Stimulated activated CD4-positive, alpha-beta T cell treated with anti-CD3 and anti-CD28 coated beads, Interleukin-4, amount 100 ng/mL, for 1 hour (primary cell): ENCODE measurements around the gene COL17A1.

Experiments used
- DNase-seq: peaks from one replicate; pipeline ENCODE4 v3.0.0-alpha.2; 2020

The COL17A1 gene

DNA sequence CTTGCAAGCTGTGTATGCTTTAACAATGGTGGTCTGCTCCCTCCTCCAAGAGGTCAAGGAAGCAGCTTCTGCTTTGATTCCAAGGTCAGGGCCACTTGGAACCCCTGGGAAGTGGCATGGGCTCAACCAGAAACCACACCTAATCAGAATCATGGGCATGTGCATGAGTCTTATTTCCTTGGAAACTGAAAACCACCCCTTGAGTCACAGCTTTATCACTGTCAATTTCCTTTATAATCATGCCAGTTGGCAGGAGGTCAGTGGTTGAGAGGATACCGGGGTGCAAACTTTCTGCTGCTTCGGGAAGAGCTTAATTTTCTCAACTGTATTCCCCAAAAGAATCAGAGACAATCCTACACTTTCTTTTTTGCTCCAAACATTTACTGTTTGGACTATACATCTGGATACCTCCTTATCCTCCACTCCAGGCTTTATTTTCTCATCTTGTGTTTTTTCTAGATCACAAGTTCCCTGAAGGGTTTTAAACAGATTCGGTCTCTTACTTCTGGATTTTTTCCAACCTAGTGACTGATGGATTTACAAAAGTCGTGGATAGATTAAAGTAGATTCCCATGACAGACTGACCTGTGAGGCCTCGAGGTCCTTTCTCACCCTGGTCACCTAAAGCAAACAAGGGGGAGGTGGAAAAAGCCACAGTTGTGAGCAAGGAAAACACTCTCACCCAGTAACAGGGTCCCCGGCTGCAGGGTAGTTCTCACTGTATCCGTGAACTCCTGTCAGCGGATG lies 36.0 kb downstream of the COL17A1 start:
- no peak for DNase-seq

DNA sequence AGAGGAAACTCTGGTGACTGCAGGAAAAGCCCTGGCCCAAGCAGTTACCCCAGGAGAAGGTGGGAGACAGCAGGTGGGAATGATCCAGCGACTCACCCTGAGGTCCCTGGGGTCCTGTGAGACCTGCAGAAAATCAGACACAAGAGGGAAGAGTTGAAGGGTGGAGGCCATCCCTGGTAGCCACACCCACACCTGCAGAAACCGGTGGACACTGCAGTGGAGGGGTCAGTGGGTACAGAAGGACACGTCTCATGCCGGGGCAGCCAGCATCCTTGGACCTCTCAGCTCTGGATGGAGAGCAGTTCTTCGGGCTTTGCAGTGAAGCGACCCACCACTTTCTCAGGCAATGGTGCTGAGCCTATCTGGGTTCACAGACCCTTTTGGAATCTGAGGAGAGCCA lies 39.0 kb downstream of the COL17A1 start:
- no peak for DNase-seq

DNA sequence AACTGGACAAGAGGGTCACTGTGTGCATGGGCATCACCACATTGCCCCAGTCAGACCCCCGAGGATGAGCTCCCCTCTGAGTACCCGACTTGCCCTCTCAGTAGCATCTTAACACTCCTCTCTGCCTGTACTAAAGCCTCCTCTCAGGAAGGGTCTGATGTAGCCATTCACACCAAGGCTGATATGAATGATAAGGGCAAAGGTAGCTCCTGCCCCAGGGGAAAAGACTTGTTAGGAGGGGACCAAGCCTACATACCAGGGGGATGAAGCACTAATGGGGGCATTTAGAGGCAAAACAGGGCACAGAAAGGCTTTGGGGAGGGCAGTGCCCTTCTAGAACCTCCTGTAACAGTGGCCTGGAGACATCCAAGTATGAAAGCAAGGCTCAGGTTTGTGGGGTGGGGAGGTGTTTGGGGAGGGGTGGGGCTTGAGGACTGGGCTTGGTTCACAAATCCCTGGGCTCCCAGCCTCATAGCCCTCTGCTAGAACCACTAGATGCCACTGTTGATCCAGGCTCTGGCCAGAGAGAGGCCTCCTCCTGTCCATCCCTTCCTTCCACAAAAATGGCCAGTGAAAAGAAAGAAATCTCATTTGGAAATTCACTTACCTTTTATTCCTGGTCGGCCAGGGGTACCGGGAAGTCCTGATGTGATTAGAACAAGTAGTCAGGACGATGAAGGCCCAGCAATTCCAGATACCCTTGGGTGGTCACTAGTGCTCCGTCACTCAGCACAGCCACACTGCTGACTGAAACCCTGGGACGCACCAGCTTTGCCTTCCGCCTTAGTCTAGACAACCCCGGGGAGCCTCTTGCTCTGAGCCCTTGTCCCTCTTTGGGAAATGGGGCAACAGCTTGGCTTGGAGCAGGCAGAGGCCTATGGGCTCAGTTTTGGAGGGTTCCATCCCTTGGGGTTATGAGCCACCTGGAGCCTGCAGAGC lies 40.3 kb downstream of the COL17A1 start:
- no peak for DNase-seq

DNA sequence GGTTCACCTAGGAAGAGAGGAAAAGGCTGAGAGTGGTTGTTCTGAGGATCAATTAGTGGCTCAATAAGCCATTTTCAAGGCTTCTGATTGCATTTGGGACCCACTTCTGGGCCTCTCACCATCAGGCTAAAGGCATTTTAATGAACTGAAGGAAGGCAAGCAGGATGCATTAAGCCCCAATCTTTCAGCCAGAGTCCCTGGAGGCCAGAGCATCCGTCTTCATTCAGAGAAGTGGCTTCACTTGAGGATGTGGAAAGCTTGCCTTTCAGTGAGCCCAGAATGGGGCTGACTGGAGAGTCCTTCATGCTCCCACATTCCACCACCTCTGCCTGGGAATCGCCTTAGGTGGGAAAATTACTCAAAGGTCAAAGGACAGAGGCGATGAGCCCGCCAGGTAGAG lies 41.8 kb downstream of the COL17A1 start:
- no peak for DNase-seq

DNA sequence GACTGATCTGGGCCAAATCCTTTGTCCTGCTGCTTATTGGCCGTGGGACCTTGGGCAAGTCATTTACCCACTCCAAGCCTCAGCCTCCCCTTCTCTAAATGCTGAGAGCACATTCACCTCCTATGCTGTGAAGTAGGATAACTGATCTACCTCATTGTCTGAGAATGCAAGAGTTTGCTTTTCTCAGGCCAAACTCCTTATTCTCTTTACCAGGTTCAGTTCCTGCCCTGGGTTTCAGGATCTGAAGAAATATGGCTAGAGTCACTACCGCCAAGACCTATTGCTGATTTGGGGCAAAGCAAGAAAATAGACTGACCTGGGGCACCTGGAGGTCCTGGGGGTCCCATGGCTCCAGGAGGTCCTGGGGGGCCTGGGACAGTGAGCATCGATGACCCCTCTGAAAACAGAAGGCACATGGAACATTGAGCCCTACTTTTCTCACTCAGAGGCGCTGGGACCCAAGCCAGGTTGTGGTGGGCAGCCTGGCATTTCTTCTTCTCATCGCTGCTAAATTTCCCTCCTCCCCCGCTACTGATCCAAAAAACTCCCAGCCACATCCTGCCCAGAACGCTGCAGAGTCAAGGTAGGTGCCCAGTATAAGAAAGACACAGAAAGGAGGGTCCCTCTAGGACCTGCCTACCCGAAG lies 42.4 kb downstream of the COL17A1 start:
- DNase-seq = no peak

DNA sequence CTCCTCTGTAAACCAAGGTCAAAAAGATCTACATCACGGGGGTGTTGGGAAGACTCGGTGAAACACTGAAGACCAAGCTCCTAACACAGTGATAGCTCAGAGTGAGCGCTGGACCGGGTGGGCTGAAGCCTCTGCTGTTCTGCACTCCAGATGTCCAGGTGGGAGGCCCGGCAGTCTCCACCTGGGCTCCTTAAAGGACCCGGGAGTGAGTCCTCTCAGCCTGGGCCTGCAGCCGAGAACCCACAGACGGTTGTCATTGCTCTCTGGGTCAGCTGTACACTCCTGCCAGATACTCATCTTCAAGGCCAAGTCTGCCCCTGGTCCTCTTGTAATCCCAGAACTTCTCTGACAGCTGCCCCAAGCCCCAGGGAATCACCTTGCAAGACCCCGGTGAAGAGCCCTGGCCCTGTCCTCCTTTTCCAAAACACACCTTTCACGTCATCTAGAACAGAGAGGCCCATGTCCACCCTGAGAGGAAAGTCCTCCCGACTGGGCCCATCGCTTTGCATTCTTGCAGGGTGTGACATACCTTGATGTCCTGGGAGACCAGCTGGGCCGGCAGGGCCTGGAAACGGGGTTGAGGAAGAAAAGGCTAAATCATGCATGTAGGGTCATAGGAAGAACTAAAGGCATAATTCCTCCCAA lies 43.7 kb downstream of the COL17A1 start:
- DNase-seq = no peak

DNA sequence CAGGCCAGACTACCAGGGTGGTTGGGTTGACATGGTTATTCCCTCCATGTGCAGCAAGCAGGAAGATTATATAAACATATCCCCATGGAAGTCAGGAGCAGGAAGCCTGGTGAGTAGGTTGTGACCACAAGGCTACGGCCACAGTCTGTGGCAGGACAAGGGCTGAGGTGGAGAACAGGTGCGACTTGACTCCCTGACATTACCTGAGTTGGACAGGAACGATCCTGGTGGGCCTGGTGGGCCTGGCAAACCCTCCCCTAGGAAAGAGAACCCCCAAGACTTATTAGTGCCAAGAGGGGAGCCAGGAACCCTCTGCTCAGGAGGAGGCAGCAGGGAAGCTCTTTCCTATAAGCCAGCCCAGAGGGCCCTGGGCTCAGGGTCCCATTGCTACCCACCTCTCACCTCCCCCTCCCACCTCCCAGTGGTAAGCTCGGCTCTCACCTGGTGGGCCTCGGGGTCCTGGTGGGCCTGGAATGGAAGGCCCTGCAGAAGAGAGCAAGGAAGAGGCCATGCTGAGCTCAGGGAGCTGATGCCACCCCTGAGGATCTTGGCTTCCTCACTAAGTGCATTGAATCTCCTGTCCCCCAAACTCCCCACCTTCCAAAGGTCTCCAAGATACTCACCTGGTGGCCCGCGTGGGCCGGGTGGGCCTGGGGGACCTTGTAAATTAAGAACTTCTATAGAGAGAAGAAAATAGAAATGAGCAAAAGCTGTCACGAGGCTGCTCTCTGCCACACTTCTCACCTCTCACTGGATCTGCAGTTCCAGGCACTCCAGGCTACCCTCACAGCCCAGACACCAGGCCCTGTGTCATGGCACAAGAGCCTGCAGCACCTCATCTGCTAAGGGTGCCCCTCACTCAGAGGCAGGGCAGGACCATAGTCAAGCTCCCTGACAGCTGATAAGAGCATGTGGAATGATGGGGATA lies 44.6 kb downstream of the COL17A1 start:
- no peak for DNase-seq

DNA sequence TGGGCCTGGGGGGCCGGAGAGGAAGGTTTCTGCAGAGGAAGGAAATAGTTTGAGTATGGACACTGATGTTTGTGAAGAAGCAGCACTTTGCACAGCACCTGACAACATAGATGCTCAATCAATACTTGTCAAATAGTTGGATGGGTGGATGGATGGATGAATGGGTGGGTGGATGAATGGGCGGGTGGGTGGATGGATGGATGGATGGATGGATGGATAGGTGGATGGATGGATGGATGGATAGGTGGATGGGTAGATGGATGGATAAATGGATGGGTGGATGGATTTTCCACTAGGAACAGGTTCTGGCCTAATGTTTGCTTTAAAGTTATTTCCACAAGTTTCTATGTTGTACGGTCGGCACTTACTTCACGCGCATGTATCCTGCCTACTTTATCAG lies 45.3 kb downstream of the COL17A1 start:
- DNase-seq = no peak

DNA sequence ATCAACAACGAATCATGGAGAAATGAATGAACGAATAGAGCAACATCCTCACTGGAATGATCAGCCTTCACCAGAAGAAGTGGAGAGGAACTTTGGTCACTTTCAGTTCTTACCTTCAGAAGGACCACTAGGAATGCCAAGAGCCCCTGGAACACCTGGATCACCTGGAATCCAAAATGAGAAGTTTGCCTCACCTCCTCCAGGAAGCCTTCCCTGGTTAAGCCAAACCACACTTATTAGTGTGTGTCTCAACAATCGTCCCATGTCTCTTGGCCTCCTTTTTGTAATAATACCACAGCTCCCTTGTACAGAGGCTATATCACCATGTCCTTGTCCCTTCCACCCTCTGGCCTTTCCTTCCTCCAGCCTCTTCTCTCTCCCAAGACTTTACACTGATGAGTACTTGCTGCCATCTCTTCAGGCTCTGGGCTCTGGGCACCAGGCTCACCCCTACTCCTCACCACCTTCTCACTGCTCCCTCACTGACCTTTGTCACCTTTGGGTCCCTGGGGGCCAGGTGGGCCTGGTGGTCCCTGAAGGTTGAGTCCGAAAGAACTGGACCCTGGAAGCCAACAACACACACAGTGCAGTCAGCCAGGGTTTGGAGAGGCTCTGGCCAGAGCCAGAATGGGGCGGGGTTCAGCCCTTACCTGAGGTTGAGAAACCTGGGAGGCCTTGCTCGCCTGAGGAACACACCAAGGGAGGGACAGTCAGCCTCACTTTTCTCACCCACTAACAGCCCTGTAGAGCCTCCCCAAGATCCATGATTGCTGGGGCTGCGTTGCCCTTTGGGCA lies 46.5 kb downstream of the COL17A1 start:
- DNase-seq = no peak

DNA sequence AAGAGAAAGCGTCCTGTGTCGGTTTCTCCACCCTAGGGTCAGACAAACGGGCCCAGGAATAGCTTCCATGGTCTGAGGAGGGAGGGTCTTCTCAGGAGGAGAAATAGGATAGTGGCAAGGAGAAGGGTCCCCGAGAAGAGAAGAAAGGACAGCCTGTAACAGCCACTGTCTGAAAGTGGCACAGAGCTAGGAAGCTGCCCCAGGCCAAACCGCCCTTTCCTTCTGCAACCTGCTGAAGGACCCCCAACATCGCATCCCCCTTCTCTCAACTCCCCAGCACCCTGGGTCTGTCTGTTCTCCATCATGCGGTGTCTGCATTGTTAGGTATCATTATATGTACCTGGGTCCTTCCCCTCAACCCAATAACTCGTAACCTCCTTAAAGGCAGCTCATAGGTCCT lies 47.1 kb downstream of the COL17A1 start:
- no peak for DNase-seq

DNA sequence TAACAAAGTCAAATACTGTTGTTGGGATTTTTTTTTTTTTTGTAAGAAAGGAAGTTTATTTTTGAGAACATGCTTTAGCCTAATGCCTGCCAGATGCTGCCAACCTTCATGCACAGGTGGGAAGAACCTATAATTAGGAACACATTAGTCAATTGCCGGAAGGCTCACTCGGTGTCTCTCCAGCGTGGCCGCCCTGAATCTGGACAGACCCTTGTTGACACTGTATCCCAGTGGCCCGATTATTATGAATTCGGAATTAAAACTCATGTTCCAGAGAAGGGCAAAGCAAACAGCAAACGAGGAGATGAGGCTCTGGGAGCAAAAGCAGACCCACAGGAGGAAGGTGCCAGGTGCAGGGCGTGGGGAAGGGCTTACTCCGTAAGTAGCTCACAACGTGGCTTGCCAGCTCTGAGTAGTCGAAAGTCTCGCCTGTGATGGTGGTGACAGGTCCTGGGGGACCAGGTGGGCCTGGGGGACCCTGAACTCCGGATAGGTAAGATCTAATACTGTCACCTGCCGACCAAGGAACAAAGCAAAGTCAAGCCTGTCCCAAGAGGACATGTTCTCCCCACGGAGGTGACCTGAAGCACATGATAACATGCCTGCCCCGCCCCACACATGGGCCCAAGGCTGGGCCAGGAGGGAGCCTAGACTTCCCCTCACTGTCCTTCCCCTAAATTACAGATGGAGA lies 48.3 kb downstream of the COL17A1 start:
- no peak for DNase-seq

DNA sequence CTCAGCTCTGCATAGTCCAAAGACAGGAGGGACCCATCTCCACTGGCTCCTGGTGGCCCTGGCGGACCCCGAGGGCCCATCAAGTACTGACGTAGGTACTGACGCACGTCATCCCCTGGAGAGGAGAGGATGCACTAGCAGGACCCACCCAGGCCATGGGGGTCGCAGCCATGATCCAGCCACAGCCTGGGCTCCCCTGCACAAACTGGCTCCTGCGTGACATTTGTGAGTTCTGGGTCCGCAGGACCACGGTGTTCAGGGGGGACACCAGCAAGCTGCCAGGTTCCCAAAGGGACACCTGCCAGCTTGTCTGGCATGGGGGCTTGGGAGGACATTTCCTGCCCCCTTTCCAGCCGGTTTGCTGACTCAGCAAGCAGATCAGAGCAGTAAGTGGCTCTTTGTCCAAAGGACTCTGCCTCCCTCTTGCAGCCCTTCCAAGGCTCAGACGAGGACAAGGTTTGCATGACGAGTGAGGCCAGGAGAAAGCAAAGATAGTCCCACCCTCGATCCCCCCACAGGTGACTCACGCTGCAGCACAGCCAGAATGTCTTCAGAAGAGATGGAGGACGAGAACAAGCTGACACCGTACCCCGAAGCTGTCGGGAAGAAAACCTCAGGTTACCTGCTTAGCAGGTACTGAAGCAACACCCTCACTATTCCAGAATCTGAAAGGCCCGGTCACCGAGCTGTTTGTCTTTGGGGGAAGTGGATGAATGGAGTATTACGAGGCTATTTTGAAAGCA lies 49.0 kb downstream of the COL17A1 start:
- DNase-seq = no peak

DNA sequence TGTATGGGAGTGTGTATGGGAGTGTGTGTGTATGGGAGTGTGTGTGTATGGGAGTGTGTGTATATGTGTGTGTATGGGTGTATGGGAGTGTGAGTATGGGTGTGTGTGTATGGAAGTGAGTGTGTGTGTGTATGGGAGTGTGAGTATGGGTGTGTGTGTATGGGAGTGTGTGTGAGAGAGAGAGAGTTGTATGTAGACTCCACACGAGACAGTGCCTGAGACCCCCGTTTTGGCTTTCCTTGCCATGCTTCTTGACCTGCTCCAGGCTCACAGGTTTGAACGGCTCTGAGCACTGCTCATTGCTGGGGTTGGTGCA lies 49.7 kb downstream of the COL17A1 start:
- DNase-seq = no peak

DNA sequence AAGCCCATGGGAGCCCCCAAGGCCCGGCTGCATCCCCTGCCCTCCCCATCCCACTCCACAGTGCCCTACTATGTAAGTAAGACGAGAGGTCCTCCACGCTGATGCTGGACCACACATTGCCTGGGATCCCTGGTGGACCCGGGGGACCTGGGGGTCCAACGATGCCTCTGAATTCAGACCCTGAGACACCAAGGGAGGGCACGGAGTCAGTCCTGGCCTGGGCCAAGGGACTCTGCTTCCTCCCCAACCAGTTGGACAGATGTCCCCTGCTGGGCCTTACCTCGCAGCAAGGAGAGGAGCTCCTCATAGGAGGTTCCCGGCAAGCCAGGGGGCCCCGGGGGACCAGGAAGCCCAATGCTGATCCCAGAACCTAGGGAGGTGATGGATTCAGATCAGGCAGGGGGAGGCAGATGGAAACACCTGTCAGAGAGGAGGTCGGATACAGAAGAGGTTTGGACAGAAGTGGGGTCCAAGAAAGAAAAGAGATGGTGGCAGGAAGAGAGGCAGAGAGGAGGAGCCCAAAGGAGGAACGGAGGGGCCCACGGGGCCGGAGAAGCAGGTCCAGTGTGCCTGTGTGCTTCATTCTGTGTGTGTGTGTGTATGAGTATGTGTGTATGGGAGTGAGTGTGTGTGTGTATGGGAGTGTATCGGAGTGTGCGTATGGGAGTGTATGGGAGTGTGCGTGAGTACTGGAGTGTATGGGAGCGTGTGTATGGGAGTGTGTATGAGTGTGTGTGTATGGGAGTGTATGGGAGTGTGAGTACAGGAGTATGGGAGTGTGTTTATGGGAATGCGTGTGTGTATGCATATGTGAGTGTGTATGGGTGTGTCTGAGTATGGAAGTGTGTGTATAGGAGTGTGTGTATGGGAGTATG lies 50.2 kb downstream of the COL17A1 start:
- DNase-seq = no peak

DNA sequence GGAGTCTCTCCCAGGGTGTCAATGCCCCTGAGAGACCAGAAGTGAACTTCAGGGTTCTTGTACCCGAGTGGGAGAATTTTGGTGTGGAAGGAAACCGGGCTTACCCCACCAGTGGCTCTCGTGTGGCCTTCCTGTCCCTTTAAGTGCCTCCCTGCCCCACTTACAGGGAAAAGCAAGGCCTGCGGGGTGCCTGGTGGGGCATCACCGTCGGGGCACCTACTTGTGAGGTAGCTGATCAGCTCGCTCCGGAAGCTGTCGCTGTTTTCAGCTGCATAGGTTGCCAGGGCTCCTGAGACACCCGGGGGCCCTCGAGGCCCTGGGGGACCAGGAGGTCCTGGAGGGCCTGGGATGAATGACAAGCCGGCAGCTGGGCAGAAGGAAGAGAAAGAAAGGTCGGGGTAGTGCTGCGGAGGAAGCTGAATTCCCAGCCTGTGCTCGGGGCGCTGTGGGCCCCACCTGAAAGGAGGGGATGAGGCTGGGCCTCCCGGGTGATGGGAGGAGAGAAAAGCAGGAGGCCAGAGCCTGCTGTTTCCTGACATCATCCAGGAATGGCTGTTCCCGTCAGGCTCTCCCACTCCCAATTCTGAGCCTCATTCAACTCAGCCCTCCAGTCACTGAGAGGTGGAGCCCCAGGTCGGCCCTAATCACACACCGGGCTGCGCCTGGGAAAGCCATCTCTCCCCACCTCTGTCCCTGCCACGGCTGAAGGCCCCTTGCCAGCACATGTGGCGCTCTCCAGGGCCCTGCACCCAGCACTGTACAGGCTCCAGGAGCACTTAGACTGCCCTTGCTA lies 51.1 kb downstream of the COL17A1 start:
- no peak for DNase-seq

DNA sequence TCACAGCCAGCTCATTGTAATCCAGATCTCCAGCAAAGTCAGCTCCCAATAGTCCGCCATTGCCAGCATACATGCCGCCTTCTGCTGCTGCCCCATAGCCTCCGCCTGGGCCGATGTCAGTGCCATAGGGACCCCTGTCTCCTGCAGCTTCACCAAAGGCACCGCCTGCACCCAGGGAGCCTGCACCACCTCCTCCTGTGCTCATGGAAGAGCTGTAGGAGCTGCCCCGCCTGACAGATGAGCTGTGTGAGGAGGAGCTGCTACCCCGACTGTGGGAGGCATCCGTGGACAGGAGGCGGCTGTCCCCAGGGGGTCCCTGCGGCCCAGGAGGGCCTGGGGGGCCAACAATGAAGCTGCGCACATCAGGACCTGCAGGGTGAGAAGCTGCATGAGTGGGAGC lies 51.7 kb downstream of the COL17A1 start:
- DNase-seq = no peak

DNA sequence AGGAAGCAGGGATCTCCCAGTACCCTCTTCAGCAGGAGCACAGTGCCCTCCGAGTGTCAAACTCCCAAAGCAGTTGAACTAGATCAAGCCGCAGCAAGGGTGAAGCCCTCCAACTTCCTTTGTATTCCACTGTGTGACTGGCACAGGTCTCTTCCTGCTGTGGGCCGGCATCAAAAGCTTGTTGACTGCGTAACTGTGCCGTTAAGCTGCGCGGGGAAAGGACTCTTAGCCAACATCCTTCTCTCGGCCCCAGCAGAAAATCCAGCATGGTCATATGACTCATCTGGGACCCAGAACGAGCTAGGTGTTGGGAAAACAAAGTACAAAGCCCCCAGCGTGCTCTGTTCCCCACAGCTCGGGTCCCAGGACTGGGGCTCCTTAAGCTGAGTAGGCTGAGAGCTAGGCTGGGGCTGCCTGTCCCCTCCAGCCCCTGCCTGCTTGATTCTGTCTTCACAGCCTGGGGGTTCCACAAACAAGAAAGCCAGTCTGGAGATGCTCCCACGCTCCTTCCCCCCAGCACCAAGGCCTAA lies 52.2 kb downstream of the COL17A1 start:
- no peak for DNase-seq
